Measurements from ENCODE around the gene CHRNB1. TPM values are rescaled to one million over a fixed set of nuclear protein-coding genes. Genes with fewer than 3 reads are reported as not detected.

The CHRNB1 gene
- total and polyA plus RNA-seq, 2 experiments from 2014 or later, result 11.1 to 11.2 TPM

DNA sequence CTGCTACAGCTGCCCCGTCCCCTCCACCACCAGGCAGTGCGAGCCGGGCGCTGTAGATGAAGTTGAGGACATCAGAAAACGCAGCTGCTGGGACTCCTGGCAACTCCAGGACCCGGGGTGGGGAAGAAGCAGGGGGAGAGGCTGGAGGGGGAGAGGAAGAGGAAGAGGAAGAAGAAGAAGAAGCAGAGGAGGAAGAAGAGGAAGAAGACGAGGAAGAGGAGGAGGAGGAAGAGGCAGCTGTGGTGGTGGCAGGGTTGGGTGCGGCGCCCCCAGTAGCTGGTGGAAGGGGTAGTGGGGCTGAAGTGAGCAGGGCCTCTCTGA is 21.4 kb downstream of the CHRNB1 start:
- Histone ChIP-seq H3K79me2 (replicated peaks; ENCODE audit: insufficient read depth) (0 out of 2 replicates have a peak, but pooled peaks cover 10% of the 10 kb centered on the region), H3K9me2 (ENCODE audit: insufficient read depth) (no peaks in the 10 kb centered on the region), H3K4me2 (no peak overlapping the region), H3F3A (replicated peaks; ENCODE audit: low read depth) (no peaks in the 10 kb centered on the region), H2AFZ (no peak overlapping the region), H3K27ac (ENCODE audit: low read depth) (no peak overlapping the region), H3K36me3 (ENCODE audit: insufficient read depth) (no peaks in the 10 kb centered on the region), H3K27me3 (ENCODE audit: insufficient read depth) (no peaks in the 10 kb centered on the region), H3K4me1 (ENCODE audit: insufficient read depth) (peaks cover 8% of the 10 kb centered on the region; the same call in 1 of the 2 replicates), H4K20me1 (replicated peaks; ENCODE audit: insufficient read depth) (no peaks in the 10 kb centered on the region), H3K4me3 (no peak overlapping the region)
- Mint-ChIP-seq H3K4me1 (peaks cover 11% of the 10 kb centered on the region), H3K4me3 (no peak overlapping the region), H3K9me3 (no peaks in the 10 kb centered on the region), H3K27me3 (ENCODE audit: insufficient read depth, low read depth, poor library complexity) (peaks cover 11% of the 10 kb centered on the region), H3K27ac (no peak overlapping the region), H3K36me3 (ENCODE audit: low read depth) (peaks cover 8% of the 10 kb centered on the region)
- TF ChIP-seq ZNF331 (CRISPR knock-in tag; IDR thresholded peaks at IDR 0.05; ENCODE audit: low read depth) (no peak), CTCF (conservative IDR thresholded peaks at IDR 0.05; ENCODE audit: low read depth in 2 of 2) (no peak), POLR2AphosphoS5 (IDR thresholded peaks at IDR 0.05; ENCODE audit: low read depth) (no peak), STAT1 (IDR thresholded peaks at IDR 0.05; ENCODE audit: unreplicated experiment) (no peak), EZH2phosphoT487 (IDR thresholded peaks at IDR 0.05; ENCODE audit: unreplicated experiment) (no peak), EZH2 (IDR thresholded peaks at IDR 0.05; ENCODE audit: low read depth, unreplicated experiment) (no peak), ETS1 (IDR thresholded peaks at IDR 0.05) (no peak), CREB1 (CRISPR knock-in tag; IDR thresholded peaks at IDR 0.05; ENCODE audit: low read depth) (no peak)
- TF ChIP-seq, protein P1, sequence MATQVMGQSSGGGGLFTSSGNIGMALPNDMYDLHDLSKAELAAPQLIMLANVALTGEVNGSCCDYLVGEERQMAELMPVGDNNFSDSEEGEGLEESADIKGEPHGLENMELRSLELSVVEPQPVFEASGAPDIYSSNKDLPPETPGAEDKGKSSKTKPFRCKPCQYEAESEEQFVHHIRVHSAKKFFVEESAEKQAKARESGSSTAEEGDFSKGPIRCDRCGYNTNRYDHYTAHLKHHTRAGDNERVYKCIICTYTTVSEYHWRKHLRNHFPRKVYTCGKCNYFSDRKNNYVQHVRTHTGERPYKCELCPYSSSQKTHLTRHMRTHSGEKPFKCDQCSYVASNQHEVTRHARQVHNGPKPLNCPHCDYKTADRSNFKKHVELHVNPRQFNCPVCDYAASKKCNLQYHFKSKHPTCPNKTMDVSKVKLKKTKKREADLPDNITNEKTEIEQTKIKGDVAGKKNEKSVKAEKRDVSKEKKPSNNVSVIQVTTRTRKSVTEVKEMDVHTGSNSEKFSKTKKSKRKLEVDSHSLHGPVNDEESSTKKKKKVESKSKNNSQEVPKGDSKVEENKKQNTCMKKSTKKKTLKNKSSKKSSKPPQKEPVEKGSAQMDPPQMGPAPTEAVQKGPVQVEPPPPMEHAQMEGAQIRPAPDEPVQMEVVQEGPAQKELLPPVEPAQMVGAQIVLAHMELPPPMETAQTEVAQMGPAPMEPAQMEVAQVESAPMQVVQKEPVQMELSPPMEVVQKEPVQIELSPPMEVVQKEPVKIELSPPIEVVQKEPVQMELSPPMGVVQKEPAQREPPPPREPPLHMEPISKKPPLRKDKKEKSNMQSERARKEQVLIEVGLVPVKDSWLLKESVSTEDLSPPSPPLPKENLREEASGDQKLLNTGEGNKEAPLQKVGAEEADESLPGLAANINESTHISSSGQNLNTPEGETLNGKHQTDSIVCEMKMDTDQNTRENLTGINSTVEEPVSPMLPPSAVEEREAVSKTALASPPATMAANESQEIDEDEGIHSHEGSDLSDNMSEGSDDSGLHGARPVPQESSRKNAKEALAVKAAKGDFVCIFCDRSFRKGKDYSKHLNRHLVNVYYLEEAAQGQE (IDR thresholded peaks at IDR 0.05; ENCODE audit: unreplicated experiment), result no peak
- no peak for DNase-seq (ENCODE audit: low spot score)
- ATAC-seq, result no peak

All from GM23338 (cell line).